GM18508 (cell line): Measurements from ENCODE around the gene DLG2.
"Not testable (repeated sequence)": the region's sequence is repeated elsewhere in the genome, so short reads cannot be mapped to it uniquely, and the experiment has no call there.

Experiments used
- ATAC-seq: cut with Tn5 transposase; IDR thresholded peaks from one replicate; pipeline ENCODE4 v1.9.1; 2021; ENCODE audit warnings: moderate number of reproducible peaks; ENCODE audit not compliant: insufficient read depth, unreplicated experiment

The DLG2 gene

DNA sequence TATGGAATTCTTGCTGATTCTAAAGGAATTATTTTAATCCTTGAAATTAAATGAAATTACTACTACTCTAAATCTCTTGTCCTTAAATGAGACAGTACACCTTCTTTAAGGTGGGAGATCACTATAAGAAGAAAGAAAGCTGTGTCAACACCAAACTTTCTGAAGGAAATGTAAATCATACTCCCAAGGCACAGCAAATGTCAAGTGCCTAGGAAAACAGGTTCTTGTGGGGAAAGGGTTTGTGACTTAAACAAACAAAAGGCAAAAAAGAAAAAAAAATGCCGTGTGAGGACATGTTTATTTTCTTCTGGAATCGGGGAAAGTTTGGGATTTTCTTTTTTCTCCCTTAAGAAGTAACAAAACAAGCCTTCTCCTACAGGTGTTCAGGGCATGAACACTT, 745.1 kb downstream of the DLG2 start:
- ATAC-seq = no peak

DNA sequence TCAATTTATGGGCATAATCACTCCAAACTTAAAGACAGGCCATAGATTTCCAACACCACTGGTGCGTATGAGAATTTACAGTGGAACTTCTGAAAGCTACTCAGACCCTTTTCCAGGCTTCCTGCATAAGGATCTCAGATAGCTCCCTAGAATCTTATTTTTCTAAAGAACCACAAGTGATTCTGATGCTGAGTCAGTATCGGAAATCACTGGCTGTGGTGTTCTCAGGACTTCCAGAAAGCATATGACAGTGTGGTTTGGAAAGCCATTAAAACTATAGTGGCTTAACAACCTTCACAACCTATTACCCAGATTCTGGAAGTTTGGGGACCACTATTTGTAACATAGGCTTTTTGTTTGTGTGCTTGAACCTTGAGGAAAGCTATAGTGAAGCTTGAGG, 756.0 kb downstream of the DLG2 start:
- no peak for ATAC-seq

DNA sequence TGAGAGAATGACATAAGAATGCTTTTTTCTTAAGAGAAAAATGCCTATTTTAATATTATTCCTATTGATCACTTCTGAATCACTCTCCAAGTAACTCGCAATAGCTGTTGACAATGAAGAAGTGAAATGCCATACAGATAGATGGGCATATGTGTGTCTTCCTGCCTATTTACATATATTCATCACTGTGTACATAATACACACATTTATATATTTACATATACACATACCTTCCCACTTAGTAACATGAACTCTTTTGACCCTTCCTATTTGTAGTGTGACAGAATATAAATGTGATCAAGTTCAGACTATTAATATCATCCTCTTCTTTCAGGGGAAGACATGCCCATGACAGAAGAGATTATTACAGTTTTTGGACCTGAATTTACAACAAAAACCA, 756.7 kb downstream of the DLG2 start:
- ATAC-seq = no peak

GRCh38 chr11:84866922-84867321, 760.2 kb downstream of the DLG2 start:
- ATAC-seq = no peak

GRCh38 chr11:84865791-84866535, 761.2 kb downstream of the DLG2 start:
- ATAC-seq = no peak

DNA sequence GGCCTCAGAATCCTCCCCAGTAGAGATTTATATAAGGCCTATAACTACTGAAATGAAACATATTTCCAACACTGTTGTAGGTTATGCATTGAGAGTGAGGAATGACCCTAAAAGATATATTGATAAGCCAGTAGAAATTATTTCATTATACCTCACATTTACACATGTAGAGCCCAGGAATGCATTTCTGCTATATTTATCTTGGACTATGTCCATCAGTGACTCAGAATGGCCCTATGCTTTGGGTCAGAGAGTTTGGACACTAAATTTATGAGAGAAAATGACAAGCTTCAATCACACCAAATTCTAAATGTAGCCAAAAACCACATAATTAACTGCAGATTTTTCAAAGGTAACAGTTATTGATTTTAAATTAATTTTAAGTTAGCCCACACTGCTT, 761.9 kb downstream of the DLG2 start:
- no peak for ATAC-seq

- ATAC-seq = no peak
Observed at GRCh38 chr11:84857746-84858145, 769.4 kb downstream of the DLG2 start.

GRCh38 chr11:84855508-84856245, 771.5 kb downstream of the DLG2 start:
- ATAC-seq = no peak

DNA sequence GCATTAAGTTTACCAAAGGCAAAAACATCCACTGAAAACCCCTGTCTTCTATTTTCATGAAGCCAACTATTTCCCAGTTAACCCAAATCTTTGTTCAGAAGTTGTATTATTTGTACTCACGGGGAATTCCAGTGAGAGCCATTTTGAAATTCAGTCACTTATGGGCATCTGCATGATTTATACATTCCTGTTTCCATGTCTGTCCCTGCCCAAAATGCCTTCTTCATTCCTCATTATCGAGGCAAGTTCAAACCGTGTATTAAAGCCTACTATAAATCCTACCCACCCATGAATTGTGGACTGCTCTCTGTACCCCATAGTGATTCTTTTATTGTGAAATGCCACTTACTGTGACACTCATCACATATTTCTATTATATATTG, 772.7 kb downstream of the DLG2 start:
- ATAC-seq = no peak

DNA sequence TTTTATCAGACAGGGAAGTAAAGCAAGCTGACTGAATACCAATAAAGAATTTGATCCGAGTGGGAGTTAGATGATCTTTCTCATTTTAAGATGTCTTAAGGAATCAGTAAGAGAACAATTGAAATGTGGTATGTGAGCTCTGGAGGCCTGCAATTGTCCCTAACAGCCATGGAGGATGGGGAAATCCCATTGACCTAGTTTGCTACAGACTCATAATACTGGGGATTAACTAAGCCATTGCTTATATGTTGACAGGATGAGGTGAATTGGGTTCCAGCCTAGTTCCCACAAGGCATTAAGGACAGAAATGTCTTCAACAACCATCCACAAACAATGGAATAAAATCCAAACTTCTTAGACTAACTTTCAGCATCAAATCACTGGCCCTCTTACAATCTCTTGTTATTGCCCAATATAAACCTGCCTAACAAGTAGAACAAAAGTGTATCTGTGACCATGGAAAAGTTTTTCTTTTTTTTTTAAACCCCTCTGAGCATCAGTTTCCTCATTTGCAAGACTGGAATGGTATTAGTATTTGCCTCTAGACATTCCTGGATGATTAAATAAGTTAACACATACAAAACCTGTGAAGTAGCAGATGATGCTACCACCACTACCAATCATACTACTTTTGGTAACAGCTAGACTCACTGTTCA, 773.2 kb downstream of the DLG2 start:
- ATAC-seq = no peak

GRCh38 chr11:84847842-84848241, 779.3 kb downstream of the DLG2 start:
- no peak for ATAC-seq

- ATAC-seq = not testable (repeated sequence)
Observed at GRCh38 chr11:84840201-84840600, 786.9 kb downstream of the DLG2 start.

GRCh38 chr11:84837402-84838069, 789.6 kb downstream of the DLG2 start:
- ATAC-seq = no peak

GRCh38 chr11:84836371-84836770, 790.8 kb downstream of the DLG2 start:
- no peak for ATAC-seq

- ATAC-seq = no peak
Observed at GRCh38 chr11:84833488-84834088, 793.6 kb downstream of the DLG2 start.

DNA sequence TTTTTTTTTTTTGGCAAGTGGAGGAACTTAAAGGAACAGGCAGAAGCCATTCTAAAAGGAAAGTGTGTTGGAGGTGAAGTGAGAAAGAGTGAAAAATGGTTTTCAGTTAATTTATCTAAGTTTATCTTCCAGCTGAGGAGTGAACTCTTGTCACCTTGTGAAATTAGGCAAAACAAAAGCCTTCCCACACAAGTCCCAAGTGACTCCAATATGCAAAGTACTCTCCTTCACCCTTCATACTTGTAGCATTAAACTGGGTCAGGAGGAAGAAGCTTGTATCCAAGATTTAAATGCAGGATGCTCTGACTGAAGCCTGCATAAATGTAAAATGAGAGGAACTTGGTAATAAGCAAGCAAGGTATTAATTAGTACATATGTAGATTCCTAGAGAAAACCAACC, 796.8 kb downstream of the DLG2 start:
- ATAC-seq = no peak

GRCh38 chr11:84829162-84829561, 798.0 kb downstream of the DLG2 start:
- no peak for ATAC-seq

DNA sequence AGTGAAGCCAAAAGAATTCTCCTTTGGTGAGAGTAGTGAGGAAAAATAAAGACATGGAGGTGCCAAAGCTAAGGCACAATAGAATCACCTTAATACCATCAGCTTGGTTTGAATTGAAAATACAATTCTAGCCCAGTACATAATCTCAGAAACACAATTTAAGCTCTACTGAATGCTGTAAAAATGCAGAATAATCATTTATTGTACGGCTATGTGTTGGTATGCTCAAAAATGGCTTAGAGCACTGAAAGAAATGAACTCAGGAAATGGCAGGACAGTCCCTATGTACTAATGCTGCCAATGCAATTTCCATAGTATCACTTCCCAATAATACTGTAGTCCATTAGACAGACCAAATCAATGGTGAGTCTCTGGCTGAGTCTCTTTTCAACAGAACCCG, 798.5 kb downstream of the DLG2 start:
- ATAC-seq = no peak

- ATAC-seq = no peak
Observed at GRCh38 chr11:84825106-84825660, 802.0 kb downstream of the DLG2 start.

DNA sequence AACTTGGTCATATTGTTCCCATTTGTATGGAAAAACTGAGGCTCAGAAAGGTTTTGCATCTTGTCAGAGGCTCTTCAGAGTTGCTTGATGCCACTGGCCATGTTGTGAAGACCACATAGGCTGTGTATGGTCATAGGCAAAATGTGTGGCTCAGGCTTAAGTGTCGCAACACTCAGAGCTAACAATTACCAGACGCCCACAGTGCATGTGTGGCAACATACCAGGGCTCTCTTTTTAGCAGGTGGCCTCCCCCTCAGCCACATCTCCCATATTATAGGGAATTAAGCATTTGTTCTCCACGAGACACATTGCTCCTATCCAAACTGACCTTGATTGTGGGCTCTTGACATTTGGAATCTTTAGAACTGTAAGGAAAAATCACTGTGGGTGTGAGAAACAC, 802.5 kb downstream of the DLG2 start:
- no peak for ATAC-seq
